ENCODE measurements around the gene VPS37B.
A peak's percentile ranks its signal among the peaks of the same experiment; 100 is the strongest.

VPS37B gene

DNA sequence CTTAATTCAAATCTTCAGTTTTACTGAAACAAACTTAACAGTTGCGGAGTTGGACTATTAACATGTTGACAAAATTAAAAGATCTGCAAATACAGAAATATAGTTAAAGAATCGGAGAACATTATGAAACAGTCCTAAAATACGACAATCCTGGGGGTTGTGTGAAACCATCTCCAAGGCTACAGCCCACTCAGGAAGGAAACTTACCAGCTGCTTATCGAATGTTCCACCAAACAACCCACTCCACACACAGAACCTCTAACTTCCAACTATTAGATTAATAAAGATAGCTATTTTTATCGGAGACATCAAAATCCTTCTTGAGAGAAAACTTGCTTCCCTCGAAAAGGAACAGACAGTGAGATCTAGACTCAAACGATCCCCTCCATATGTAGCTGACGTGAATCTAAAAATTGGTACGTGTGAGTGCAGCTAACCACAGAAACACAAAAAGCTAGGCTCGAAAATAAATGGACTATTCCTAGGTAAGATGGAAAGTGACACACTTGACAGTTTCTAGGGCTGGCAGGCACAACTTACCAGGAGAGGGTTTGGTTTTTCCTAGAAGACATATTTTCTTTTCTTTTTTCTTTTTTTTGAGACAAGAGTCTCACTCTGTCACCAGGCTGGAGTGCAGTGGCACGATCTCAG lies 12.9 kb downstream of the VPS37B start:
- no peak for ATAC-seq

DNA sequence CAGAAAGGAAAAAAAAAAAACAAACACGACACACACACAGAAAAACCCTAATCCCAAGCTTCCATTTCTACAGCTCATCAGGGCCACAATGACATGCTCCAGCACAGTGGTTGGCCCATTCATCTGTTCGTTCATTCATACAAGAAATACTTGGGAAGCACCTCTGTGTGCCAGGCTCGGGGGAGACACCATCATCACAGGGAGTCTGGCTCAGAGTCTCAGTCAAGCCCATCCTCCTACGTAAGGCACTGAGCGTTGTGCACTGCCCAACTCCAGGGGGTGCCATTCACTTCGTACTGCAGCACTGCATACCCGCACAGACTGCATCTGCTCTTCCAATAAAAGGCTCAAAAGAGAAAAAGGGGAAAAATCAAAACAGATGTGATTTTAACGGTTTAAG lies 15.3 kb downstream of the VPS37B start:
- TF ChIP-seq ZFP30 (CRISPR knock-in tag; IDR thresholded peaks at IDR 0.05) (no peak), ZC3H10 (CRISPR knock-in tag; IDR thresholded peaks at IDR 0.05) (no peak), SNAI2 (CRISPR knock-in tag; IDR thresholded peaks at IDR 0.05) (no peak), RARB (CRISPR knock-in tag; IDR thresholded peaks at IDR 0.05) (no peak), TSHZ2 (CRISPR knock-in tag; IDR thresholded peaks at IDR 0.05) (no peak)
- ATAC-seq: peak; percentile 97

More for the DNA sequence above, 12.9 kb downstream of the VPS37B start:
- TF ChIP-seq ESRRG (CRISPR knock-in tag; IDR thresholded peaks at IDR 0.05): no peak
- TF ChIP-seq TSHZ2 (CRISPR knock-in tag; IDR thresholded peaks at IDR 0.05): no peak
- no peak for TF ChIP-seq CSDC2 (CRISPR knock-in tag; IDR thresholded peaks at IDR 0.05)
- TF ChIP-seq ZNF565 (CRISPR knock-in tag; conservative IDR thresholded peaks at IDR 0.05; ENCODE audit: low read depth): no peak
- no peak for TF ChIP-seq ZNF70 (CRISPR knock-in tag; IDR thresholded peaks at IDR 0.05)
- TF ChIP-seq ZFP30 (CRISPR knock-in tag; IDR thresholded peaks at IDR 0.05): no peak
- TF ChIP-seq TOX (CRISPR knock-in tag; IDR thresholded peaks at IDR 0.05; ENCODE audit: borderline replicate concordance): no peak
- TF ChIP-seq TCF4 (CRISPR knock-in tag; IDR thresholded peaks at IDR 0.05; ENCODE audit: borderline replicate concordance): no peak
- TF ChIP-seq, protein P1, sequence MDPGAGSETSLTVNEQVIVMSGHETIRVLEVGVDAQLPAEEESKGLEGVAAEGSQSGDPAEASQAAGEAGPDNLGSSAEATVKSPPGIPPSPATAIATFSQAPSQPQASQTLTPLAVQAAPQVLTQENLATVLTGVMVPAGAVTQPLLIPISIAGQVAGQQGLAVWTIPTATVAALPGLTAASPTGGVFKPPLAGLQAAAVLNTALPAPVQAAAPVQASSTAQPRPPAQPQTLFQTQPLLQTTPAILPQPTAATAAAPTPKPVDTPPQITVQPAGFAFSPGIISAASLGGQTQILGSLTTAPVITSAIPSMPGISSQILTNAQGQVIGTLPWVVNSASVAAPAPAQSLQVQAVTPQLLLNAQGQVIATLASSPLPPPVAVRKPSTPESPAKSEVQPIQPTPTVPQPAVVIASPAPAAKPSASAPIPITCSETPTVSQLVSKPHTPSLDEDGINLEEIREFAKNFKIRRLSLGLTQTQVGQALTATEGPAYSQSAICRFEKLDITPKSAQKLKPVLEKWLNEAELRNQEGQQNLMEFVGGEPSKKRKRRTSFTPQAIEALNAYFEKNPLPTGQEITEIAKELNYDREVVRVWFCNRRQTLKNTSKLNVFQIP (CRISPR knock-in tag; IDR thresholded peaks at IDR 0.05; ENCODE audit: borderline replicate concordance, low read depth): no peak
- TF ChIP-seq PPARA (CRISPR knock-in tag; IDR thresholded peaks at IDR 0.05; ENCODE audit: borderline replicate concordance): no peak
- TF ChIP-seq ARNTL (CRISPR knock-in tag; IDR thresholded peaks at IDR 0.05; ENCODE audit: borderline replicate concordance, low read depth): no peak

DNA sequence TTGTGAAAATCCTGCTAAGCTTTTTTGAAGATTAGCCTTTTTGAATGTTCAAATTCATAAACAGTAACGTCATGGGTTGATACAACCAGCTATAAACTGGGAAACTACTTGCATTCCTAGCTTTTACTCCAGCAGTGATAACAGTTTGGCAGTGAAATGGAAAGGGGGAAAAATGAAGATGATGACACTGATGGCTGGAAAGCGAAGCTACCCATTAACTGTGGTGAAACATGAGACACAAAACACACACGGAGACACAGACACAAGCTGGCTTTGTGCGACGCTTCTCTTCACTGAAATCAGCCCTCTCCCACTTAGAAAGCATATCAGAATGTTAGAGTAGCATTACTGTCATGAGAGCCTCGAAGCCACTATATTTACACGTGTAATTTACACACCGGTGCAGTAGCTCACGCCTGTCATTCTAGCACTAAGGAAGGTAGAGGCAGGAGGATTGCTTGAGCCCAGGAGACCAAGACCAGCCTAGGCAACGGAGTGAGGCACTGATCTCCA lies 15.7 kb downstream of the VPS37B start:
- no peak for TF ChIP-seq ISL1 (CRISPR knock-in tag; IDR thresholded peaks at IDR 0.05)
- TF ChIP-seq ZNF70 (CRISPR knock-in tag; IDR thresholded peaks at IDR 0.05): no peak
- TF ChIP-seq, protein P2, sequence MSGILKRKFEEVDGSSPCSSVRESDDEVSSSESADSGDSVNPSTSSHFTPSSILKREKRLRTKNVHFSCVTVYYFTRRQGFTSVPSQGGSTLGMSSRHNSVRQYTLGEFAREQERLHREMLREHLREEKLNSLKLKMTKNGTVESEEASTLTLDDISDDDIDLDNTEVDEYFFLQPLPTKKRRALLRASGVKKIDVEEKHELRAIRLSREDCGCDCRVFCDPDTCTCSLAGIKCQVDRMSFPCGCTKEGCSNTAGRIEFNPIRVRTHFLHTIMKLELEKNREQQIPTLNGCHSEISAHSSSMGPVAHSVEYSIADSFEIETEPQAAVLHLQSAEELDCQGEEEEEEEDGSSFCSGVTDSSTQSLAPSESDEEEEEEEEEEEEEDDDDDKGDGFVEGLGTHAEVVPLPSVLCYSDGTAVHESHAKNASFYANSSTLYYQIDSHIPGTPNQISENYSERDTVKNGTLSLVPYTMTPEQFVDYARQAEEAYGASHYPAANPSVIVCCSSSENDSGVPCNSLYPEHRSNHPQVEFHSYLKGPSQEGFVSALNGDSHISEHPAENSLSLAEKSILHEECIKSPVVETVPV (CRISPR knock-in tag; IDR thresholded peaks at IDR 0.05): no peak
- no peak for TF ChIP-seq ZFP30 (CRISPR knock-in tag; IDR thresholded peaks at IDR 0.05)
- TF ChIP-seq OSR1 (CRISPR knock-in tag; IDR thresholded peaks at IDR 0.05): no peak
- ATAC-seq: no peak

DNA sequence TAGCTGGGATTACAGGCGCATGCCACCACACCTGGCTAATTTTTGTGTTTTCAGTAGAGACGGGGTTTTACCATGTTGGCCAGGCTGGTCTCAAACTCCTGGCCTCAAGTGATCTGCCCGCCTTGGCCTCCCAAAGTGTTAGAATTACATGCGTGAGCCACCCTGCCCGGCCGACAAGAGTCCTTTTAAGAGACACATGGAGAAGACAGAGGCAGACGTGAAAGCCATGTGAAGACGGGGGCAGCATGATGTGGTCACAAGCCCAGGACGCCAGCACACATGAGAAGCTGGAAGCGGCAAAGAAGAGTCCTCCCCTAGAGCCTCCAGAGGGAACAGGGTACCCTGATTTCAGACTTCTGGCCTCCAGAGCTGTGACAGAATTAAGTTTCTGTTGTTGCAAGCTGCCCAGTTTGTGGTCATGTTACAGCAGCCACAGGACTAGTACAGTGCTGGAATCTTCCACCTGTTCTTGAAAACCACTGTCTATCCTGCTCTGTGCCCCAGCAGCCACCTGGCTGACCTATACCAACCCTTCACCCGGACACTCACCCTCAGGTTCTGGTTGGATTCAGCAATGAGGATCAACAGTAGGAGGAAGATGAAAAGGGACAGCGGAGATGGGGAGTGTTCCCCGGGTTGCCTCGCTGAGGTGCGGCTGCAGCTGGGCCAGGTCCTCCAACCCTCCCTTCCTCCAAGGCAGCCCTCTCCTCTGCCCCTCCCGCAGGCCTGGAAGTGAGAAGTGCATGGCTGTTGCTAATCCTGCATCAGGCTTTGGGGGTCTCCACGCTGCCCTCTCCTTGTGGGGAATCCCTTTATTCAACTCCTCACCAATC lies 16.9 kb downstream of the VPS37B start:
- no peak for ATAC-seq
- no peak for TF ChIP-seq PPARA (CRISPR knock-in tag; IDR thresholded peaks at IDR 0.05; ENCODE audit: borderline replicate concordance)
- no peak for TF ChIP-seq ZNF70 (CRISPR knock-in tag; IDR thresholded peaks at IDR 0.05)
- no peak for TF ChIP-seq ZC3H10 (CRISPR knock-in tag; IDR thresholded peaks at IDR 0.05)
- TF ChIP-seq ARNTL (CRISPR knock-in tag; IDR thresholded peaks at IDR 0.05; ENCODE audit: borderline replicate concordance, low read depth): no peak
- TF ChIP-seq ZFP30 (CRISPR knock-in tag; IDR thresholded peaks at IDR 0.05): no peak
- no peak for TF ChIP-seq TOX (CRISPR knock-in tag; IDR thresholded peaks at IDR 0.05; ENCODE audit: borderline replicate concordance)
- TF ChIP-seq, protein P2 (CRISPR knock-in tag; IDR thresholded peaks at IDR 0.05): no peak
- no peak for TF ChIP-seq TCF4 (CRISPR knock-in tag; IDR thresholded peaks at IDR 0.05; ENCODE audit: borderline replicate concordance)
- TF ChIP-seq SNAI2 (CRISPR knock-in tag; IDR thresholded peaks at IDR 0.05): no peak
- TF ChIP-seq GLIS3 (CRISPR knock-in tag; IDR thresholded peaks at IDR 0.05): no peak
- TF ChIP-seq ISL1 (CRISPR knock-in tag; IDR thresholded peaks at IDR 0.05): no peak
- TF ChIP-seq, protein P3, sequence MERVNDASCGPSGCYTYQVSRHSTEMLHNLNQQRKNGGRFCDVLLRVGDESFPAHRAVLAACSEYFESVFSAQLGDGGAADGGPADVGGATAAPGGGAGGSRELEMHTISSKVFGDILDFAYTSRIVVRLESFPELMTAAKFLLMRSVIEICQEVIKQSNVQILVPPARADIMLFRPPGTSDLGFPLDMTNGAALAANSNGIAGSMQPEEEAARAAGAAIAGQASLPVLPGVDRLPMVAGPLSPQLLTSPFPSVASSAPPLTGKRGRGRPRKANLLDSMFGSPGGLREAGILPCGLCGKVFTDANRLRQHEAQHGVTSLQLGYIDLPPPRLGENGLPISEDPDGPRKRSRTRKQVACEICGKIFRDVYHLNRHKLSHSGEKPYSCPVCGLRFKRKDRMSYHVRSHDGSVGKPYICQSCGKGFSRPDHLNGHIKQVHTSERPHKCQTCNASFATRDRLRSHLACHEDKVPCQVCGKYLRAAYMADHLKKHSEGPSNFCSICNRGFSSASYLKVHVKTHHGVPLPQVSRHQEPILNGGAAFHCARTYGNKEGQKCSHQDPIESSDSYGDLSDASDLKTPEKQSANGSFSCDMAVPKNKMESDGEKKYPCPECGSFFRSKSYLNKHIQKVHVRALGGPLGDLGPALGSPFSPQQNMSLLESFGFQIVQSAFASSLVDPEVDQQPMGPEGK (CRISPR knock-in tag; IDR thresholded peaks at IDR 0.05; ENCODE audit: borderline replicate concordance): no peak

All from SK-N-SH treated with all-trans-retinoic acid at 6 μM for 48 hours (cell line).